Mesenchymal stem cell (in vitro differentiated cells and primary cell): ENCODE results near the gene RPS3A.

ENCODE experiments used
- DNase-seq: peaks from one replicate; pipeline ENCODE4 v3.0.0-alpha.2; 2013
- H2AFZ ChIP-seq: one replicate; pipeline ENCODE4 v1.6.1; 2013; ENCODE audit warnings: low read depth, mild to moderate bottlenecking, control low read depth, inconsistent platforms, low read length, moderate library complexity
- H2AK5ac ChIP-seq: 2 replicates; pipeline ENCODE4 v1.6.1; 2013; ENCODE audit warnings: low read length, moderate library complexity, mild to moderate bottlenecking, inconsistent platforms; ENCODE audit not compliant: severe bottlenecking
- H2BK120ac ChIP-seq: one replicate; pipeline ENCODE4 v1.6.1; 2013; ENCODE audit warnings: low read depth, mild to moderate bottlenecking, inconsistent platforms, low read length, moderate library complexity
- H2BK12ac ChIP-seq, 2 experiments: one replicate each; pipeline ENCODE4 v1.6.1; 2013; ENCODE audit warnings: inconsistent platforms in 2 of 2, low read length in 2 of 2, mild to moderate bottlenecking in 2 of 2, moderate library complexity in 2 of 2, control low read depth in 1 of 2
- H2BK15ac ChIP-seq: one replicate; pipeline ENCODE4 v1.6.1; 2013; ENCODE audit warnings: mild to moderate bottlenecking, low read depth, inconsistent platforms; ENCODE audit not compliant: poor library complexity, severe bottlenecking
- H2BK5ac ChIP-seq: 2 replicates; pipeline ENCODE4 v1.6.1; 2013; ENCODE audit warnings: low read depth, mild to moderate bottlenecking, low read length, control low read depth, inconsistent platforms; ENCODE audit not compliant: poor library complexity, severe bottlenecking
- H3K14ac ChIP-seq, 2 experiments: one replicate each; pipeline ENCODE4 v1.6.1; 2013; ENCODE audit warnings: inconsistent platforms in 2 of 2, low read length in 2 of 2, control low read depth in 1 of 2, mild to moderate bottlenecking in 1 of 2, moderate library complexity in 1 of 2
- H3K18ac ChIP-seq, 2 experiments: one replicate each; pipeline ENCODE4 v1.6.1; 2013; ENCODE audit warnings: inconsistent platforms in 2 of 2, low read length in 2 of 2, control low read depth in 1 of 2, low read depth in 1 of 2, mild to moderate bottlenecking in 1 of 2
- H3K23ac ChIP-seq, 2 experiments: one replicate each; pipeline ENCODE4 v1.6.1; 2013; ENCODE audit warnings: inconsistent platforms in 2 of 2, low read length in 2 of 2, mild to moderate bottlenecking in 2 of 2, moderate library complexity in 2 of 2, control low read depth in 1 of 2
- H3K27ac ChIP-seq: 2 replicates; pipeline ENCODE4 v1.5.1; 2013; ENCODE audit warnings: mild to moderate bottlenecking, moderate library complexity, low read length, control low read depth, inconsistent platforms; ENCODE audit not compliant: poor library complexity, severe bottlenecking
- H3K27me3 ChIP-seq, 2 experiments: 2 replicates each; pipeline versions ENCODE4 v1.6.1 to v1.7.0; 2013; ENCODE audit warnings: low read length in 2 of 2, mild to moderate bottlenecking in 2 of 2, moderate library complexity in 2 of 2, control low read depth in 1 of 2, inconsistent platforms in 1 of 2; ENCODE audit not compliant: control insufficient read depth in 1 of 2, insufficient read depth in 1 of 2
- H3K36me3 ChIP-seq, 2 experiments: 2 replicates each; pipeline versions ENCODE4 v1.6.1 to v1.7.0; 2013; ENCODE audit warnings: low read length in 2 of 2, control low read depth in 1 of 2, inconsistent platforms in 1 of 2, low read depth in 1 of 2, mild to moderate bottlenecking in 1 of 2; ENCODE audit not compliant: insufficient read depth in 2 of 2, control insufficient read depth in 1 of 2
- H3K4ac ChIP-seq, 2 experiments: one replicate each; pipeline ENCODE4 v1.6.1; 2013; ENCODE audit warnings: inconsistent platforms in 2 of 2, low read length in 2 of 2, mild to moderate bottlenecking in 2 of 2, moderate library complexity in 2 of 2, control low read depth in 1 of 2, low read depth in 1 of 2
- H3K4me1 ChIP-seq: 2 replicates; pipeline ENCODE4 v1.6.1; 2013; ENCODE audit warnings: low read depth, low read length, control low read depth; ENCODE audit not compliant: control insufficient read depth, insufficient read depth
- H3K4me2 ChIP-seq: 2 replicates; pipeline ENCODE4 v1.6.1; 2013; ENCODE audit warnings: low read length, mild to moderate bottlenecking, inconsistent platforms; ENCODE audit not compliant: poor library complexity, severe bottlenecking
- H3K4me3 ChIP-seq, 2 experiments: 2 replicates each; pipeline versions ENCODE4 v1.5.1 to v1.7.0; 2013; ENCODE audit warnings: low read length in 2 of 2, mild to moderate bottlenecking in 2 of 2, control low read depth in 1 of 2, low read depth in 1 of 2; ENCODE audit not compliant: insufficient read depth in 1 of 2
- H3K79me1 ChIP-seq: replicated peaks from 2 replicates; pipeline ENCODE4 v1.6.1; 2013; ENCODE audit warnings: mild to moderate bottlenecking, control low read depth, low read length, inconsistent platforms; ENCODE audit not compliant: poor library complexity, severe bottlenecking
- H3K9ac ChIP-seq: 2 replicates; pipeline ENCODE4 v1.7.0; 2013; ENCODE audit warnings: mild to moderate bottlenecking, low read length, moderate library complexity
- H3K9me3 ChIP-seq: 2 replicates; pipeline ENCODE4 v1.7.0; 2013; ENCODE audit warnings: mild to moderate bottlenecking, low read length; ENCODE audit not compliant: control insufficient read depth
- H4K8ac ChIP-seq: one replicate; pipeline ENCODE4 v1.6.1; 2013; ENCODE audit warnings: inconsistent platforms, mild to moderate bottlenecking, low read length, moderate library complexity
- H4K91ac ChIP-seq: one replicate; pipeline ENCODE4 v1.6.1; 2013; ENCODE audit warnings: mild to moderate bottlenecking, low read length, inconsistent platforms
- WGBS: methylation state at CpG from one replicate; pipeline ENCODE4 v1.1.7; 2013; ENCODE audit warnings: mixed read lengths; 5-methylcytosine and 5-hydroxymethylcytosine counted together

Gene RPS3A

GRCh38 chr4:151100531-151100930 lies 1.1 kb downstream of the RPS3A start:
- Histone ChIP-seq H3K4ac (no peak overlapping the region), H3K18ac (no peak overlapping the region), H3K36me3 (peaks cover 10 to 52% of the 10 kb centered on the region in 2 experiments), H3K4me3 (peak overlapping the region in 1 of 2 experiments; percentile 99), H2AFZ (no peak overlapping the region), H4K91ac (no peak overlapping the region), H3K4me1 (peaks cover 3% of the 10 kb centered on the region), H2BK120ac (no peak overlapping the region), H3K14ac (no peak overlapping the region), H3K27me3 (no peaks in the 10 kb centered on the region), H2BK15ac (no peak overlapping the region), H2BK12ac (no peak overlapping the region), H2AK5ac (no peak overlapping the region), H2BK5ac (no peak overlapping the region), H3K23ac (no peak overlapping the region), H3K79me1 (peaks cover 2% of the 10 kb centered on the region), H3K27ac (no peak overlapping the region), H3K9ac (peak overlapping the region; percentile 98), H3K4me2 (peak overlapping the region; percentile 76), H3K9me3 (no peaks in the 10 kb centered on the region), H4K8ac (no peak overlapping the region)
- WGBS, result 9% methylated on average over 3 of the region's 3 CpGs
- DNase-seq, result no peak

GRCh38 chr4:151103758-151104157 lies 4.3 kb downstream of the RPS3A start:
- peak overlapping the region; percentile 69 for H3K9ac ChIP-seq
- no peak overlapping the region for H2AFZ ChIP-seq
- peaks cover 2% of the 10 kb centered on the region for H3K4me1 ChIP-seq
- H3K4me2 ChIP-seq, result no peak overlapping the region
- no peaks in the 10 kb centered on the region for H3K9me3 ChIP-seq
- no peak overlapping the region for H3K23ac ChIP-seq
- H3K27ac ChIP-seq, result no peak overlapping the region
- no peak overlapping the region for H2BK5ac ChIP-seq
- H2BK12ac ChIP-seq, result no peak overlapping the region
- H3K27me3 ChIP-seq, result no peaks in the 10 kb centered on the region
- H3K14ac ChIP-seq, result no peak overlapping the region
- peaks cover 2% of the 10 kb centered on the region for H3K79me1 ChIP-seq
- no peak overlapping the region for H2AK5ac ChIP-seq
- no peak overlapping the region for H2BK15ac ChIP-seq
- no peak overlapping the region for H3K4me3 ChIP-seq
- H4K8ac ChIP-seq, result no peak overlapping the region
- no peak overlapping the region for H3K18ac ChIP-seq
- 100% methylated on average over 2 of the region's 2 CpGs for whole genome bisulfite sequencing
- no peak for DNase-seq
- no peak overlapping the region for H4K91ac ChIP-seq
- peaks cover 25 to 75% of the 10 kb centered on the region in 2 experiments for H3K36me3 ChIP-seq
- no peak overlapping the region for H3K4ac ChIP-seq
- no peak overlapping the region for H2BK120ac ChIP-seq

DNA sequence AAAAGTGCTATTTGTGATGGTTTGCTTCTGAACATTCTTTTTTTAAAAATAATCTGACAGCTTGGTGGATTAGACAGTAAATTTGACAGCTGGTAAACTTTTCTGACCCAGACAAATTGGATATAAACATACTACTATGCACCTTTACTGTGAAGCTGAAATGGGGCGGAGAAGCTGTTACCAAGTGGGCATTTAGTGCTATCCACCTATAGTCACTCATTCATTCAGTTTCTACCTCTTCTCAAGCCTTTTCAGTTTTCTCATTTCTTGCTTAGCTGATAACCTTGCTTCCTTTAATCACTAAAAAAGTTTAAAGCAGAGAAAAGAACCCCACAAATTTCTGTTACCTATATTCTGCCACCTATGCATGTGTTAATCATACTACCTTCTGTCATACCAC lies 5.2 kb downstream of the RPS3A start:
- WGBS, result 94% methylated on average over 1 of the region's 1 CpG
- no peak overlapping the region for H3K4me3 ChIP-seq
- H3K4me2 ChIP-seq, result no peak overlapping the region
- no peak overlapping the region for H3K9ac ChIP-seq
- no peak overlapping the region for H2BK15ac ChIP-seq
- H2BK120ac ChIP-seq, result no peak overlapping the region
- H2BK5ac ChIP-seq, result no peak overlapping the region
- no peak overlapping the region for H2BK12ac ChIP-seq
- peaks cover 2% of the 10 kb centered on the region for H3K4me1 ChIP-seq
- H3K27me3 ChIP-seq, result no peaks in the 10 kb centered on the region
- H2AFZ ChIP-seq, result no peak overlapping the region
- H3K79me1 ChIP-seq, result peaks cover 2% of the 10 kb centered on the region
- no peak overlapping the region for H3K4ac ChIP-seq
- DNase-seq, result no peak
- H3K9me3 ChIP-seq, result no peaks in the 10 kb centered on the region
- no peak overlapping the region for H4K8ac ChIP-seq
- H3K18ac ChIP-seq, result no peak overlapping the region
- no peak overlapping the region for H3K23ac ChIP-seq
- H3K36me3 ChIP-seq, result peaks cover 25 to 75% of the 10 kb centered on the region in 2 experiments
- no peak overlapping the region for H3K14ac ChIP-seq
- no peak overlapping the region for H3K27ac ChIP-seq
- no peak overlapping the region for H4K91ac ChIP-seq
- H2AK5ac ChIP-seq, result no peak overlapping the region

- H3K27ac ChIP-seq, result no peak overlapping the region
- 95% methylated on average over 5 of the region's 5 CpGs for whole genome bisulfite sequencing
Observed at GRCh38 chr4:151105454-151106032, 6.1 kb downstream of the RPS3A start.

More at GRCh38 chr4:151105454-151106032, 6.1 kb downstream of the RPS3A start:
- no peak overlapping the region for H3K4me3 ChIP-seq
- no peak overlapping the region for H3K4ac ChIP-seq
- no peak overlapping the region for H4K8ac ChIP-seq
- no peak overlapping the region for H2BK5ac ChIP-seq
- H3K36me3 ChIP-seq, result peaks cover 28 to 77% of the 10 kb centered on the region in 2 experiments
- H2AK5ac ChIP-seq, result no peak overlapping the region
- peaks cover 2% of the 10 kb centered on the region for H3K79me1 ChIP-seq
- H2BK12ac ChIP-seq, result no peak overlapping the region
- H2BK15ac ChIP-seq, result no peak overlapping the region
- H2AFZ ChIP-seq, result no peak overlapping the region
- H2BK120ac ChIP-seq, result no peak overlapping the region
- no peaks in the 10 kb centered on the region for H3K9me3 ChIP-seq
- H3K18ac ChIP-seq, result no peak overlapping the region
- H3K14ac ChIP-seq, result no peak overlapping the region
- no peak overlapping the region for H4K91ac ChIP-seq
- no peak for DNase-seq
- H3K23ac ChIP-seq, result no peak overlapping the region
- no peak overlapping the region for H3K9ac ChIP-seq
- peaks cover 2% of the 10 kb centered on the region for H3K4me1 ChIP-seq
- H3K4me2 ChIP-seq, result no peak overlapping the region
- H3K27me3 ChIP-seq, result no peaks in the 10 kb centered on the region
